Glutamatergic neuron (in vitro differentiated cells): ENCODE data around the gene WDR70. TPM values are rescaled to one million over a fixed set of nuclear protein-coding genes. Genes with fewer than 3 reads are reported as not detected.
"Not testable (repeated sequence)": the region's sequence is repeated elsewhere in the genome, so short reads cannot be mapped to it uniquely, and the experiment has no call there.

ENCODE experiments used
- DNase-seq: peaks from one replicate; pipeline ENCODE4 v3.0.0; 2022
- H3K27ac Mint-ChIP-seq: one replicate; pipeline ENCODE4 v1.8.0; 2020; ENCODE audit warnings: mild to moderate bottlenecking, mixed read lengths, inconsistent platforms; ENCODE audit not compliant: unreplicated experiment
- H3K27me3 Mint-ChIP-seq: one replicate; pipeline ENCODE4 v1.8.0; 2020; ENCODE audit warnings: mild to moderate bottlenecking, moderate library complexity, mixed read lengths, inconsistent platforms; ENCODE audit not compliant: unreplicated experiment
- H3K36me3 Mint-ChIP-seq: one replicate; pipeline ENCODE4 v1.8.0; 2020; ENCODE audit warnings: mild to moderate bottlenecking, mixed read lengths, inconsistent platforms; ENCODE audit not compliant: unreplicated experiment
- H3K4me1 Mint-ChIP-seq: one replicate; pipeline ENCODE4 v1.8.0; 2020; ENCODE audit warnings: mild to moderate bottlenecking, low read depth, mixed read lengths, inconsistent platforms; ENCODE audit not compliant: unreplicated experiment
- H3K4me3 Mint-ChIP-seq: one replicate; pipeline ENCODE4 v1.8.0; 2020; ENCODE audit warnings: mild to moderate bottlenecking, mixed read lengths, inconsistent platforms; ENCODE audit not compliant: unreplicated experiment
- H3K9me3 Mint-ChIP-seq: one replicate; pipeline ENCODE4 v1.8.0; 2020; ENCODE audit warnings: mild to moderate bottlenecking, moderate library complexity, mixed read lengths, inconsistent platforms; ENCODE audit not compliant: unreplicated experiment
- total RNA-seq: library from RNA; stranded (reverse); fragmentation: NEBNext Ultra II Directional; extraction: Animal tissue kit (Norgen Biotek cat#: 25700); gene quantifications from one replicate; pipeline ENCODE4 v1.2.1, GENCODE V29; 2021; ENCODE audit not compliant: unreplicated experiment
- TF ChIP-seq, protein P1 (sequence below): fragments of 200-600 bp; sonication (generic); IDR thresholded peaks from one replicate; pipeline ENCODE4 v1.5.0; 2021; ENCODE audit not compliant: partially characterized antibody, unreplicated experiment

The WDR70 gene
- total RNA-seq, 1 donor from 2014 or later = 38.1 TPM

DNA sequence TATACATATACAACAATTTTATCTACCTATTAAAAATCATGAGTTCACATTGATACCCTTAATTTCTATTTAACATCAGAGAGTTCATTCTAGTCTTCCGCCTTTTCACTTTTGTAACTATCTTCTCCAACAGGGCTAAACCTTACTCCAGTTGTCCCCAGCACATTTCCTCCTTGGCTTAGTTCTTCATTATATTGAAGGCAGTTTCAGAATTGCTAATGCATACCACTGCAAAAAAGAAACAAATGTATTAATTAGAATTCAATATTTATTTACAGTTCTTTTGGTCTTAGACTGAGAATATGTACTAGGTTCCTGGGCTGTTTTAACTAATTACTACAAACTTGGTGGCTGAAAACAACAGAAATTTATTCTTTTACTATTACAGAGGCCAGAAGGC is 132.5 kb downstream of the WDR70 start:
- H3K4me3 Mint-ChIP-seq = no peak overlapping the region
- no peak for DNase-seq
- H3K4me1 Mint-ChIP-seq = no peaks in the 10 kb centered on the region
- H3K36me3 Mint-ChIP-seq = peaks cover 5% of the 10 kb centered on the region
- peaks cover 3% of the 10 kb centered on the region for H3K9me3 Mint-ChIP-seq
- H3K27me3 Mint-ChIP-seq = no peaks in the 10 kb centered on the region
- TF ChIP-seq, protein P1, sequence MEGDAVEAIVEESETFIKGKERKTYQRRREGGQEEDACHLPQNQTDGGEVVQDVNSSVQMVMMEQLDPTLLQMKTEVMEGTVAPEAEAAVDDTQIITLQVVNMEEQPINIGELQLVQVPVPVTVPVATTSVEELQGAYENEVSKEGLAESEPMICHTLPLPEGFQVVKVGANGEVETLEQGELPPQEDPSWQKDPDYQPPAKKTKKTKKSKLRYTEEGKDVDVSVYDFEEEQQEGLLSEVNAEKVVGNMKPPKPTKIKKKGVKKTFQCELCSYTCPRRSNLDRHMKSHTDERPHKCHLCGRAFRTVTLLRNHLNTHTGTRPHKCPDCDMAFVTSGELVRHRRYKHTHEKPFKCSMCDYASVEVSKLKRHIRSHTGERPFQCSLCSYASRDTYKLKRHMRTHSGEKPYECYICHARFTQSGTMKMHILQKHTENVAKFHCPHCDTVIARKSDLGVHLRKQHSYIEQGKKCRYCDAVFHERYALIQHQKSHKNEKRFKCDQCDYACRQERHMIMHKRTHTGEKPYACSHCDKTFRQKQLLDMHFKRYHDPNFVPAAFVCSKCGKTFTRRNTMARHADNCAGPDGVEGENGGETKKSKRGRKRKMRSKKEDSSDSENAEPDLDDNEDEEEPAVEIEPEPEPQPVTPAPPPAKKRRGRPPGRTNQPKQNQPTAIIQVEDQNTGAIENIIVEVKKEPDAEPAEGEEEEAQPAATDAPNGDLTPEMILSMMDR = no peak
- no peak overlapping the region for H3K27ac Mint-ChIP-seq

DNA sequence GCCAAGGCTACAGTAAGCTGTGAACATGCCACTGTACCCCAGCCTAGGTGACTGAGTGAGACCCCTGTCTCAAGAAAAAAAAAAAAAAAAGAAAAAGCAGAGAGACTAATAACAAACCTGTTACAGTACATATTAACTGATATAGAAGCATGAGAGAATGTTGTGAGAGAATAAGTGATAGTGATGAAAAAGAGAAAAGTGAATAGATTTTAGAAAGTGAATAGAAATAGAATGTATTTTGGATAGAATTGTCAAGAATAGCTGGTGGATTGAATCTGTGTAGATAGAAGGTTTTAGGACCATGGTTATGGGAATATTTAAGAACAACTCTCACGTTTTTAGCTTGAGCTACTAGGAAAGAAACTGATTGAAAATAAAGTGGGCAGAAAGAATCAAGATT is 135.8 kb downstream of the WDR70 start:
- peaks cover 3% of the 10 kb centered on the region for H3K9me3 Mint-ChIP-seq
- H3K4me1 Mint-ChIP-seq = no peaks in the 10 kb centered on the region
- no peak overlapping the region for H3K27ac Mint-ChIP-seq
- H3K27me3 Mint-ChIP-seq = no peaks in the 10 kb centered on the region
- H3K4me3 Mint-ChIP-seq = no peak overlapping the region
- TF ChIP-seq, protein P1 = no peak
- peaks cover 15% of the 10 kb centered on the region for H3K36me3 Mint-ChIP-seq
- no peak for DNase-seq

DNA sequence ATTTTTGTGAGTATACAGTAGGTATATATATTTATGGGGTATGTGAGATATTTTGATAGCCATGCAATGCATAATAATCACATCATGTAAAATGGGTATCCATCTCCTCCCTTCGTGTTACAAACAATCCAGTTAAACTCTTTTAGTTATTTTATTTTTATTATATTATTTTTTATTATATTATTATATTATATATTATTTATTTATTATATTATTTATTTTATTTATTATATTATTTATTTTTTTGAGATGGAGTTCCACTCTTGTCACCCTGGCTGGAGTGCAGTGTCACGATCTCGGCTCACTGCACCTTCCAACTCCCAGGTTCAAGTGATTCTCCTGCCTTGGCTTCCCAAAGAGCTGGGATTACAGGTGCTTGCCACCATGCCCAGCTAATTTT is 138.6 kb downstream of the WDR70 start:
- no peaks in the 10 kb centered on the region for H3K27me3 Mint-ChIP-seq
- no peak overlapping the region for H3K27ac Mint-ChIP-seq
- H3K4me1 Mint-ChIP-seq = no peaks in the 10 kb centered on the region
- H3K9me3 Mint-ChIP-seq = peaks cover 3% of the 10 kb centered on the region
- TF ChIP-seq, protein P1 = no peak
- H3K36me3 Mint-ChIP-seq = peaks cover 25% of the 10 kb centered on the region
- H3K4me3 Mint-ChIP-seq = no peak overlapping the region
- no peak for DNase-seq

DNA sequence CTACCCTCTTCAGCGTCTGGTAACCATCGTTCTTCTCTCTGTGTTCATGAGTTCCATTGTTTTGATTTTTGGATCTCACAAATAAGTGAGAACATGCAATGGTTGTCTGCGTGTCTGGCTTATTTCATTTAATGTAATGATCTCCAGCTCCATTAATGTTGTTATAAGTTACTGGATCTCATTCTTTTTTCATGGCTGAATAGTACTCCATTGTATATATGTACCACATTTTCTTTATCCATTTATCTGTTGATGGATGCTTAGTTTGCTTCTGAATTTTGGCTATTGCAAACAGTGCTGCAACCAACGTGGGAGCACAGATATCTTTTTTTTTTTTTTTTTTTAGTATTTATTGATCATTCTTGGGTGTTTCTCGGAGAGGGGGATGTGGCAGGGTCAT is 139.2 kb downstream of the WDR70 start:
- H3K36me3 Mint-ChIP-seq = peaks cover 20% of the 10 kb centered on the region
- H3K4me1 Mint-ChIP-seq, H3K27me3 Mint-ChIP-seq, H3K4me3 Mint-ChIP-seq, DNase-seq, H3K27ac Mint-ChIP-seq, H3K9me3 Mint-ChIP-seq: not testable (repeated sequence)

DNA sequence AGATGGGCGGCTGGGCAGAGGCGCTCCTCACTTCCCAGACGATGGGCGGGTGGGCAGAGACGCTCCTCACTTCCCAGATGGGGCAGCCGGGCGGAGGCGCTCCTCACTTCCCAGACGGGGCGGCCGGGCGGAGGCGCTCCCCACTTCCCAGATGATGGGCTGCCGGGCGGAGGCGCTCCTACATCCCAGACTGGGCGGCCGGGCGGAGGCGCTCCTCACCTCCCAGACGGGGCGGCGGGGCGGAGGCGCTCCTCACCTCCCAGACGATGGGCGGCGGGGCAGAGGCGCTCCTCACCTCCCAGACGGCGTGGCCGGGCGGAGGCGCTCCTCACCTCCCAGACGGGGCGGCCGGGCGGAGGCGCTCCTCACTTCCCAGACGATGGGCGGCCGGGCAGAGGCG is 140.2 kb downstream of the WDR70 start:
- no peaks in the 10 kb centered on the region for H3K4me1 Mint-ChIP-seq
- H3K4me3 Mint-ChIP-seq = no peak overlapping the region
- no peak overlapping the region for H3K27ac Mint-ChIP-seq
- H3K36me3 Mint-ChIP-seq = peaks cover 30% of the 10 kb centered on the region
- no peak for DNase-seq
- H3K9me3 Mint-ChIP-seq = peaks cover 3% of the 10 kb centered on the region
- H3K27me3 Mint-ChIP-seq = no peaks in the 10 kb centered on the region
- TF ChIP-seq, protein P1 = no peak

DNA sequence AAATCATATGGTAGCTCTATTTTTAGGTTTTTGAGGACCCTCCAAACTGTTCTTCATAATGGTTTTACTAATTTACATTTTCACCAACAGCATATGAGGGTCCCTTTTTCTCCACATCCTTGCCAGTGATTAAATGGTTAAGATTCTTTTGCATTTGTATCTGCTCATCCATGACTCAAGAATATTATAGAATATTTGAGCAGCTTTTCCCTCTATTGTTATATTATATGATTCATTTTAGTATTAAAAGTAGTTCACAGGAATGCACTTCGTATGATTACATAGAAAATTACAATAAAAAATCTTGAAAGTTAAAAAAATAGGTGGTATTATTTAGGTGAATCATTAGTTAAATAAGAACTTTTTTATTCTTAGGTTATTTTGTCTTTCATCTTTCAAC is 140.7 kb downstream of the WDR70 start:
- Mint-ChIP-seq H3K4me1 (no peaks in the 10 kb centered on the region), H3K4me3 (no peak overlapping the region), H3K27me3 (no peaks in the 10 kb centered on the region), H3K27ac (no peak overlapping the region), H3K9me3 (peaks cover 3% of the 10 kb centered on the region), H3K36me3 (peaks cover 33% of the 10 kb centered on the region)
- TF ChIP-seq, protein P1 = no peak
- DNase-seq = no peak
